SK-N-MC (cell line): ENCODE results near the gene MKRN3.

Source experiments
- EZH2 ChIP-seq: fragments of 200-600 bp; sonication (generic); IDR thresholded peaks from one replicate; pipeline ENCODE4 v1.6.1; 2017; ENCODE audit warnings: antibody characterized with exemption
- FOXP2 ChIP-seq: optimal IDR thresholded peaks from 2 replicates; pipeline ENCODE3; 2011; ENCODE audit warnings: mild to moderate bottlenecking, moderate library complexity; ENCODE audit not compliant: insufficient read depth; ENCODE audit errors: extremely low read length, control extremely low read depth
- POLR2AphosphoS5 ChIP-seq: IDR thresholded peaks from 2 replicates; pipeline ENCODE4 v1.6.1; 2012; ENCODE audit warnings: mild to moderate bottlenecking, low read depth, low read length, borderline replicate concordance

- TF ChIP-seq EZH2 = no peak
- TF ChIP-seq POLR2AphosphoS5 = no peak
- no peak for TF ChIP-seq FOXP2
Measured at GRCh38 chr15:23588268-23588667, 22.8 kb downstream of the MKRN3 start.
